ENCODE data around the gene ARHGEF26.

Gene ARHGEF26

GRCh38 chr3:154273381-154273780, 152.2 kb downstream of the ARHGEF26 start:
- 0 out of 2 replicates have a peak, but pooled peaks cover 2% of the 10 kb centered on the region for H4K20me1 ChIP-seq (ENCODE audit: insufficient read depth, low read length)
- 0 out of 2 replicates have a peak, but pooled peaks cover 6% of the 10 kb centered on the region for H3K79me2 ChIP-seq (ENCODE audit: insufficient read depth, low read length)
- H2AFZ ChIP-seq (ENCODE audit: low read length) = no peak overlapping the region
- no peaks in the 10 kb centered on the region for H3F3A ChIP-seq (ENCODE audit: insufficient read depth, low read length)
- no peak overlapping the region for H3K27ac ChIP-seq (ENCODE audit: low read depth, low read length, poor library complexity, severe bottlenecking)
- H3K4me1 ChIP-seq (ENCODE audit: insufficient read depth, low read length, severe bottlenecking) = no peaks in the 10 kb centered on the region
- no peaks in the 10 kb centered on the region for H3K9me3 ChIP-seq (ENCODE audit: low read length)
- H3K36me3 ChIP-seq (ENCODE audit: insufficient read depth, low read length) = peaks cover 96% of the 10 kb centered on the region
- no peaks in the 10 kb centered on the region for H3K9me2 ChIP-seq (ENCODE audit: low read depth, low read length)
- TF ChIP-seq CTCF (IDR thresholded peaks at IDR 0.05; ENCODE audit: low read length) (no peak), EZH2 (IDR thresholded peaks at IDR 0.05; ENCODE audit: borderline replicate concordance, low read length) (no peak)
- no peak overlapping the region for H3K9ac ChIP-seq (ENCODE audit: low read length)
- H3K27me3 ChIP-seq (ENCODE audit: insufficient read depth, low read length) = no peaks in the 10 kb centered on the region
- no peak overlapping the region for H3K4me2 ChIP-seq (ENCODE audit: low read length)
- H3K4me3 ChIP-seq (ENCODE audit: low read depth, low read length, poor library complexity, severe bottlenecking) = no peak overlapping the region

DNA sequence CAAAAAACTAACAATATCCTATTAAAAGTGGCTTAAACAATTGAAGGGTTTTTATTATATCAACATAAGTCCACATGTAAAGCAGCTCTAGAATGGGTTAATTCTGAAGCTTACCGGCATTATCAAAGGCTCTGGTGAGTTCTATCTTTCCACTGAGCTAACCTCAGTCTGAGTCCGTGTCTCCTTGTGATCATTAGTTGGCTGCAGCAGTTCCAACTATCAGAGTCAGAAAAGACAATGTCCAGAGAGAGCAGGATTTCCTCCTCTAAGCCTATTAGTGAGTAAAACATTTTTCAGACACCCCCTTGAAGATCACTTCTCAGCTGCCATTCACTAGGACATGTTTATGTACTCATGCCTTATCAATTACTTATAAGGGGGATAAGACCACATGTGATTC, 153.2 kb downstream of the ARHGEF26 start:
- Histone ChIP-seq H3K4me1 (ENCODE audit: insufficient read depth, low read length, severe bottlenecking) (no peaks in the 10 kb centered on the region), H3K36me3 (ENCODE audit: insufficient read depth, low read length) (peaks cover 97% of the 10 kb centered on the region), H3K4me2 (ENCODE audit: low read length) (no peak overlapping the region), H3K9ac (ENCODE audit: low read length) (no peak overlapping the region), H3K79me2 (ENCODE audit: insufficient read depth, low read length) (no peaks in the 10 kb centered on the region), H3K9me2 (ENCODE audit: low read depth, low read length) (no peaks in the 10 kb centered on the region), H3K9me3 (ENCODE audit: low read length) (no peaks in the 10 kb centered on the region), H3K27ac (ENCODE audit: low read depth, low read length, poor library complexity, severe bottlenecking) (no peak overlapping the region), H3F3A (ENCODE audit: insufficient read depth, low read length) (no peaks in the 10 kb centered on the region), H3K4me3 (ENCODE audit: low read depth, low read length, poor library complexity, severe bottlenecking) (no peak overlapping the region), H3K27me3 (ENCODE audit: insufficient read depth, low read length) (no peaks in the 10 kb centered on the region), H4K20me1 (ENCODE audit: insufficient read depth, low read length) (0 out of 2 replicates have a peak, but pooled peaks cover 2% of the 10 kb centered on the region), H2AFZ (ENCODE audit: low read length) (no peak overlapping the region)
- TF ChIP-seq EZH2 (IDR thresholded peaks at IDR 0.05; ENCODE audit: borderline replicate concordance, low read length) = no peak

GRCh38 chr3:154275292-154275691, 154.1 kb downstream of the ARHGEF26 start:
- Histone ChIP-seq H3K36me3 (ENCODE audit: insufficient read depth, low read length) (peaks cover 97% of the 10 kb centered on the region), H3K4me1 (ENCODE audit: insufficient read depth, low read length, severe bottlenecking) (no peaks in the 10 kb centered on the region), H3F3A (ENCODE audit: insufficient read depth, low read length) (no peaks in the 10 kb centered on the region), H3K9ac (ENCODE audit: low read length) (no peak overlapping the region), H4K20me1 (ENCODE audit: insufficient read depth, low read length) (0 out of 2 replicates have a peak, but pooled peaks cover 2% of the 10 kb centered on the region), H3K9me2 (ENCODE audit: low read depth, low read length) (no peaks in the 10 kb centered on the region), H2AFZ (ENCODE audit: low read length) (no peak overlapping the region), H3K27ac (ENCODE audit: low read depth, low read length, poor library complexity, severe bottlenecking) (no peak overlapping the region), H3K4me3 (ENCODE audit: low read depth, low read length, poor library complexity, severe bottlenecking) (no peak overlapping the region), H3K79me2 (ENCODE audit: insufficient read depth, low read length) (no peaks in the 10 kb centered on the region), H3K9me3 (ENCODE audit: low read length) (no peaks in the 10 kb centered on the region), H3K4me2 (ENCODE audit: low read length) (no peak overlapping the region), H3K27me3 (ENCODE audit: insufficient read depth, low read length) (no peaks in the 10 kb centered on the region)
- TF ChIP-seq CTCF (IDR thresholded peaks at IDR 0.05; ENCODE audit: low read length) = no peak
- TF ChIP-seq EZH2 (IDR thresholded peaks at IDR 0.05; ENCODE audit: borderline replicate concordance, low read length) = no peak

- H3K27ac ChIP-seq (ENCODE audit: low read depth, low read length, poor library complexity, severe bottlenecking) = no peak overlapping the region
- no peak overlapping the region for H3K4me2 ChIP-seq (ENCODE audit: low read length)
- H3K36me3 ChIP-seq (ENCODE audit: insufficient read depth, low read length) = peaks cover 97% of the 10 kb centered on the region
- H3K27me3 ChIP-seq (ENCODE audit: insufficient read depth, low read length) = no peaks in the 10 kb centered on the region
- no peak overlapping the region for H3K9ac ChIP-seq (ENCODE audit: low read length)
- H3K79me2 ChIP-seq (ENCODE audit: insufficient read depth, low read length) = no peaks in the 10 kb centered on the region
- no peaks in the 10 kb centered on the region for H3K4me1 ChIP-seq (ENCODE audit: insufficient read depth, low read length, severe bottlenecking)
- no peak overlapping the region for H2AFZ ChIP-seq (ENCODE audit: low read length)
- no peaks in the 10 kb centered on the region for H3K9me2 ChIP-seq (ENCODE audit: low read depth, low read length)
- H4K20me1 ChIP-seq (ENCODE audit: insufficient read depth, low read length) = 0 out of 2 replicates have a peak, but pooled peaks cover 2% of the 10 kb centered on the region
- H3K9me3 ChIP-seq (ENCODE audit: low read length) = no peaks in the 10 kb centered on the region
- H3K4me3 ChIP-seq (ENCODE audit: low read depth, low read length, poor library complexity, severe bottlenecking) = no peak overlapping the region
- TF ChIP-seq CTCF (IDR thresholded peaks at IDR 0.05; ENCODE audit: low read length) = no peak
- no peak for TF ChIP-seq EZH2 (IDR thresholded peaks at IDR 0.05; ENCODE audit: borderline replicate concordance, low read length)
- H3F3A ChIP-seq (ENCODE audit: insufficient read depth, low read length) = no peaks in the 10 kb centered on the region
These were observed 154.8 kb downstream of the ARHGEF26 start for GRCh38 chr3:154275965-154276364.

Measured in OCI-LY1 (cell line).